GM12874 (cell line): Measurements from ENCODE around the gene S100A14.

Source experiments
- CTCF ChIP-seq: IDR thresholded peaks from 2 replicates; pipeline ENCODE4 v1.5.1; 2011; ENCODE audit warnings: low read depth, mild to moderate bottlenecking, control low read depth, low read length, moderate library complexity; ENCODE audit not compliant: insufficient read depth

S100A14 gene

DNA sequence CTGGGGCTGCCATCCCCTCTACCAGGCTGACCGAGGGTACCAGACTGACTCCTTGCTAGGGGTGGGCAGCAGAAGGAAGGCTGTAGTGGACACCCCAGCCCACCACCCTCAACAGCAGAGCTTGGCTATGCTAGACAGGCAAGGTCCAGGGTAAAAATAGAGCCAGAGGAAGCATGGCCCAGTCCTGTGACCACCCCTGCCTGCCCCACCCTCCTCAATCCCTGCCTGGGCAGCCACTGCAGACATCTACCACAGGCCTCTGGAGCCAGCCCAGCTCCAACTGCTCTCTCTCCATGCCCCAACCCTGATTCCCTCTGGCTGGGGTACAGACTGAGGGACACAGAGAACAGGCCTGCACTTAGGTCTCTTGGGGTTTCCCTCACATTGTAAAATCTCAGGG lies 13.8 kb upstream of the S100A14 start:
- TF ChIP-seq CTCF, result no peak

DNA sequence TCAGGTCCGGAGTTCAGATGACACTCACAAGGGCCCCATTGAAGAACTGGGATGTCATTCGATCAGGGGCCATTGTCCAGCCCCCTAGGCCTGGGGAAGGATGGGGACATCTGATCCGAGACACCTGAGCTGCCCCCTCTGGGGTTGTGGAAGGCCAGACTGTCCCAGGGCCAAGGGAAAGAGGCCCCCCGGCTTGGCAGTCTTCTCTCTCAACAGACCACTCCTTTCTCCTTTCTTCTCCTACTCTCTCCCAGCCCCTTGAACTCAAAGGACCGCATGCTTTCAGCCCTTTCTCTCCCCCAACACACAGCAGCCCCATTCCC lies 13.2 kb upstream of the S100A14 start:
- no peak for TF ChIP-seq CTCF

GRCh38 chr1:153628638-153629342 lies 12.7 kb upstream of the S100A14 start:
- no peak for TF ChIP-seq CTCF

- TF ChIP-seq CTCF, result no peak
Observed at GRCh38 chr1:153627715-153628626, 11.8 kb upstream of the S100A14 start, which contains the start of gene S100A1. TSS of gene S100A1 (plus strand) at chr1:153628434. CDS start at chr1:153630522, 2,088 bp downstream.

- peak; percentile 51; the same call in 1 of the 2 replicates for TF ChIP-seq CTCF
Observed at GRCh38 chr1:153626904-153627714, 11.0 kb upstream of the S100A14 start, which contains the start of gene S100A13. TSS of gene S100A13 (minus strand) at chr1:153627505. CDS start at chr1:153626472, 1,033 bp downstream.

DNA sequence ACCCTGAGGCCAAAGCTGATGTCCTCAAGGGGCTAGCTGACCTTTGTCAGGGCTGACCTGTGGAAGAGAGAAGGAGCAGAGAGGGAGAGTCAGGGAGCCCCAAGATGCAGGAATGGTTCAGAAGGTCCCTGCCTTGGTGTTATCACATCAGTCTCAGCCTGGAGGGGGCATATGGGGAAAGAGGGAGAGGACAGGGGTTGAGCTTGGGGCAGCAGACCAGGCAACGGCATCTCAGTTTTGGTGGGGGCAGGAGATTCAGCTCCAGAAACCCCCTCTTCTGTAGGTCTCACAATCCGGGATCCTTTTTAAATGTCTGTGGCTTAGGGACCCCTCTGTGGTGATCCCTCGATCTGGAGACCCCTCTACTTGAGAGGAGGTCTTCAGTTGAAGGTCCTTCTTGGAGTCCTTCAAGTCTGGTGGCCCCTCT lies 10.4 kb upstream of the S100A14 start:
- no peak for TF ChIP-seq CTCF
